Ovary (tissue), 9 donors: ENCODE data around the gene SMIM38. TPM values are rescaled to one million over a fixed set of nuclear protein-coding genes. Genes with fewer than 3 reads are reported as not detected.

Experiments used
- DNase-seq, 5 donors: peaks; one replicate each; pipeline ENCODE4 v3.0.0-alpha.2; 2019 to 2020
- H3K27ac ChIP-seq, 2 donors: fragments of 200-600 bp; one replicate each; pipeline versions ENCODE4 v1.5.1 to v1.8.0; 2019 to 2022
- H3K27me3 ChIP-seq: fragments of 200-600 bp; one replicate; pipeline ENCODE4 v1.8.0; 2022
- H3K36me3 ChIP-seq: fragments of 200-600 bp; sonication (generic); one replicate; pipeline ENCODE4 v1.5.1; 2019
- H3K4me1 ChIP-seq: one replicate; pipeline ENCODE4 v1.8.1; 2013; ENCODE audit warnings: mild to moderate bottlenecking, moderate library complexity; ENCODE audit not compliant: insufficient read depth
- H3K4me3 ChIP-seq: fragments of 200-600 bp; sonication (generic); one replicate; pipeline ENCODE4 v1.5.1; 2017
- H3K9me3 ChIP-seq, 2 donors: fragments of 200-600 bp in 1 of 2; sonication (generic) in 1 of 2; one replicate each; pipeline versions ENCODE4 v1.5.1 to v1.8.1; 2013 to 2019; ENCODE audit warnings: mild to moderate bottlenecking in 1 of 2, moderate library complexity in 1 of 2
- CTCF ChIP-seq, 3 donors: fragments of 450-650 bp in 2 of 3; fragments of 200-600 bp in 1 of 3; IDR thresholded peaks; one replicate each; pipeline versions ENCODE4 v1.5.1 to v1.8.0; 2016 to 2022; ENCODE audit warnings: antibody characterized with exemption in 3 of 3, mild to moderate bottlenecking in 1 of 3
- EP300 ChIP-seq: sonication (generic); formaldehyde crosslinking; IDR thresholded peaks from one replicate; pipeline ENCODE4 v1.6.1; 2017; ENCODE audit warnings: antibody characterized with exemption
- POLR2A ChIP-seq: fragments of 450-650 bp; IDR thresholded peaks from one replicate; pipeline ENCODE4 v1.6.1; 2017; ENCODE audit warnings: antibody characterized with exemption, mild to moderate bottlenecking, moderate library complexity
- WGBS, 3 donors: extraction: QIAGEN DNeasy Blood & Tissue Kit in 1 of 3; methylation state at CpG; one replicate each; pipeline versions ENCODE4 v1.1.5 to v1.1.7; 2013 to 2017; 5-methylcytosine and 5-hydroxymethylcytosine counted together
- intact Hi-C, 4 donors: fragments of 100-400 bp; cut with DNase I; formaldehyde crosslinking; loops; one replicate each; pipeline versions ENCODE4 v1.11.0 to v1.15.1; 2022 to 2023
- polyA plus RNA-seq, 2 donors: library from polyadenylated mRNA; stranded (reverse); fragments of 200-250 nt in 1 of 2; fragments of 350-450 nt in 1 of 2; fragmentation: Illumina TruSeq in 1 of 2; extraction: RNeasy Lipid Tissue Mini Kit (QIAGEN cat#74804) in 1 of 2; gene quantifications; one replicate each; pipeline ENCODE4 v1.2.3, GENCODE V29; 2013 to 2014
- total RNA-seq, 7 donors: library from RNA; depleted of rRNA in 2 of 7; stranded (reverse); fragments of >200 nt in 2 of 7; fragmentation: NEBNext Ultra II Directional in 3 of 7; extraction: Animal tissue kit (Norgen Biotek cat#: 25700) in 3 of 7; gene quantifications; one replicate each; pipeline versions ENCODE4 v1.1.0 to v1.2.4, GENCODE V29; 2016 to 2023
- donor health status: DM: no; HTN: no; CAD: no; lungs with moderate emphysema.
- donor health status: DM: no; HTN: no; CAD: no.
- donor health status: Bipolar disorder and iron deficiency.
- donor health status: DM: yes; HTN: yes; CAD: no.
- donor health status: DM: no; HTN: no; CAD: no.
- donor health status: DM: yes; HTN: yes; CAD: no.

Gene SMIM38
- total and polyA plus RNA-seq, 9 donors: 0.43 to 6.3 (median 2.1) TPM

- TF ChIP-seq CTCF (IDR thresholded peaks at IDR 0.05) (no peak), EP300 (no peak), POLR2A (no peak)
- no peaks in the 10 kb centered on the region for H3K27me3 ChIP-seq
- WGBS, 3 donors: 76 to 85% (median 79%) methylated on average over 27 of the region's 27 CpGs
- no peak overlapping the region for H3K27ac ChIP-seq
- H3K4me3 ChIP-seq: no peak overlapping the region
- no peaks in the 10 kb centered on the region for H3K4me1 ChIP-seq
- no peaks in the 10 kb centered on the region for H3K9me3 ChIP-seq
- H3K36me3 ChIP-seq: no peaks in the 10 kb centered on the region
- peak in 2 of 5 donors; percentile 21 to 29 for DNase-seq
- intact Hi-C loops: no loop called here
These were observed 31.9 kb upstream of the SMIM38 start for GRCh38 chr11:69123593-69124545.

- no peaks in the 10 kb centered on the region for H3K36me3 ChIP-seq
- no peaks in the 10 kb centered on the region for H3K4me1 ChIP-seq
- no peak overlapping the region for H3K27ac ChIP-seq
- WGBS, 3 donors: 86 to 92% (median 87%) methylated on average over 3 of the region's 3 CpGs
- H3K27me3 ChIP-seq: no peaks in the 10 kb centered on the region
- intact Hi-C loops: no loop called here
- H3K9me3 ChIP-seq: no peaks in the 10 kb centered on the region
- H3K4me3 ChIP-seq: no peak overlapping the region
- DNase-seq: peak in 1 of 5 donors; percentile 12
- TF ChIP-seq POLR2A (no peak), CTCF (IDR thresholded peaks at IDR 0.05) (no peak), EP300 (no peak)
These were observed 29.9 kb upstream of the SMIM38 start for GRCh38 chr11:69125861-69126260.

GRCh38 chr11:69126286-69126685 is 29.4 kb upstream of the SMIM38 start:
- TF ChIP-seq CTCF (IDR thresholded peaks at IDR 0.05): no peak
- no peak for TF ChIP-seq POLR2A
- no peak for TF ChIP-seq EP300
- H3K4me3 ChIP-seq: no peak overlapping the region
- 84 to 92% (median 85%) methylated on average over 12 of the region's 12 CpGs for WGBS, 3 donors
- no peaks in the 10 kb centered on the region for H3K4me1 ChIP-seq
- H3K27ac ChIP-seq: no peak overlapping the region
- H3K9me3 ChIP-seq: no peaks in the 10 kb centered on the region
- H3K36me3 ChIP-seq: no peaks in the 10 kb centered on the region
- DNase-seq: peak in 1 of 5 donors; percentile 22
- intact Hi-C loops: no loop called here
- H3K27me3 ChIP-seq: no peaks in the 10 kb centered on the region

- 42 to 57% (median 52%) methylated on average over 26 of the region's 26 CpGs for WGBS, 3 donors
- no peaks in the 10 kb centered on the region for H3K9me3 ChIP-seq
- no peaks in the 10 kb centered on the region for H3K36me3 ChIP-seq
- intact Hi-C loops: no loop called here
- DNase-seq: peak in 1 of 5 donors; percentile 19
- H3K4me3 ChIP-seq: no peak overlapping the region
- no peak for TF ChIP-seq POLR2A
- no peak for TF ChIP-seq EP300
- no peak for TF ChIP-seq CTCF (IDR thresholded peaks at IDR 0.05)
- no peak overlapping the region for H3K27ac ChIP-seq
- H3K27me3 ChIP-seq: no peaks in the 10 kb centered on the region
- no peaks in the 10 kb centered on the region for H3K4me1 ChIP-seq
These were observed 28.5 kb upstream of the SMIM38 start for GRCh38 chr11:69127081-69127850.
